Measurements from ENCODE around the gene CALN1.

DNA sequence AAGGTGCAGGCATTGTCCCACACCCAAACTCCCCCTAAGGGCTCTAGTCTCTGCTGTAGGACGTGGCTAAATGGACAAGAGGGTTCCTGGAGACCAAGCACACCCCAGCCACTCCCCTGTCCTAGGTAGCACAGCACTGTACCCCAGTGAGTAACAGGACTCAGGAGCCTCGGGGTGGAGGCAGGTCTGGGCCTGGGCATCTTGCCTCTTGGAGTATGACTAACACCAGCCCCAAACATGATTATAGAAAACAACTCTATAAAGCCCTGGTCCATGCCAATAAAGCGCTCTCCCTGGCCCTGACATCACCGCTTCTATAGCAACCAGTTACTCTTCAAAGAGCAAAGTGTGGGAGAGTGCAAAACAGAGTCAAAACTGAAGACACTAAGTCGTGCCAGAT is 195.0 kb downstream of the CALN1 start:
- TF ChIP-seq, protein P1, sequence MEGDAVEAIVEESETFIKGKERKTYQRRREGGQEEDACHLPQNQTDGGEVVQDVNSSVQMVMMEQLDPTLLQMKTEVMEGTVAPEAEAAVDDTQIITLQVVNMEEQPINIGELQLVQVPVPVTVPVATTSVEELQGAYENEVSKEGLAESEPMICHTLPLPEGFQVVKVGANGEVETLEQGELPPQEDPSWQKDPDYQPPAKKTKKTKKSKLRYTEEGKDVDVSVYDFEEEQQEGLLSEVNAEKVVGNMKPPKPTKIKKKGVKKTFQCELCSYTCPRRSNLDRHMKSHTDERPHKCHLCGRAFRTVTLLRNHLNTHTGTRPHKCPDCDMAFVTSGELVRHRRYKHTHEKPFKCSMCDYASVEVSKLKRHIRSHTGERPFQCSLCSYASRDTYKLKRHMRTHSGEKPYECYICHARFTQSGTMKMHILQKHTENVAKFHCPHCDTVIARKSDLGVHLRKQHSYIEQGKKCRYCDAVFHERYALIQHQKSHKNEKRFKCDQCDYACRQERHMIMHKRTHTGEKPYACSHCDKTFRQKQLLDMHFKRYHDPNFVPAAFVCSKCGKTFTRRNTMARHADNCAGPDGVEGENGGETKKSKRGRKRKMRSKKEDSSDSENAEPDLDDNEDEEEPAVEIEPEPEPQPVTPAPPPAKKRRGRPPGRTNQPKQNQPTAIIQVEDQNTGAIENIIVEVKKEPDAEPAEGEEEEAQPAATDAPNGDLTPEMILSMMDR (IDR thresholded peaks at IDR 0.05) = no peak
- no peak for TF ChIP-seq POLR2A (IDR thresholded peaks at IDR 0.05)
